Activated CD8-positive, alpha-beta T cell treated with anti-CD3 and anti-CD28 coated beads for 36 hours (primary cell): Measurements from ENCODE around the gene MYDGF. TPM values are rescaled to one million over a fixed set of nuclear protein-coding genes. Genes with fewer than 3 reads are reported as not detected.
"Not testable (repeated sequence)": the region's sequence is repeated elsewhere in the genome, so short reads cannot be mapped to it uniquely, and the experiment has no call there.

Source experiments
- ATAC-seq: fragments of 200-7000 bp; cut with Tn5 transposase; one replicate; pipeline ENCODE4 v1.10.0; 2021; ENCODE audit warnings: mild to moderate bottlenecking, moderate library complexity
- CTCF ChIA-PET: fragments of 350-600 bp; sonication (Branson Sonifier 250); formaldehyde crosslinking; loops from one replicate; lab custom pipeline; 2021; ENCODE audit warnings: antibody characterized with exemption; lab: Charles Lee
- POLR2A ChIA-PET: fragments of 350-600 bp; sonication (Branson Sonifier 250); formaldehyde crosslinking; loops from one replicate; lab custom pipeline; 2021; ENCODE audit warnings: antibody characterized with exemption; lab: Charles Lee
- DNase-seq: peaks from one replicate; pipeline ENCODE4 v3.0.0-alpha.2; 2020
- H3K27ac Mint-ChIP-seq: one replicate; pipeline ENCODE4 v1.8.0; 2021; ENCODE audit warnings: mild to moderate bottlenecking, mixed read lengths
- H3K27me3 Mint-ChIP-seq: one replicate; pipeline ENCODE4 v1.8.0; 2021; ENCODE audit warnings: mixed read lengths
- H3K36me3 Mint-ChIP-seq: one replicate; pipeline ENCODE4 v1.8.0; 2021; ENCODE audit warnings: low read depth, mixed read lengths
- H3K4me1 Mint-ChIP-seq: one replicate; pipeline ENCODE4 v1.8.0; 2021; ENCODE audit warnings: low read depth, mixed read lengths
- H3K4me3 Mint-ChIP-seq: one replicate; pipeline ENCODE4 v1.8.0; 2021; ENCODE audit warnings: mild to moderate bottlenecking, moderate library complexity, mixed read lengths
- H3K9me3 Mint-ChIP-seq: one replicate; pipeline ENCODE4 v1.8.0; 2021; ENCODE audit warnings: mixed read lengths
- intact Hi-C: fragments of 100-400 bp; cut with micrococcal nuclease; formaldehyde crosslinking; loops from one replicate; pipeline ENCODE4 v1.10.0; 2022
- total RNA-seq, 2 experiments: library from RNA; stranded (reverse); gene quantifications; one replicate each; pipeline ENCODE4 v1.2.3, GENCODE V29; 2021
- TF ChIP-seq, protein P1 (sequence below): fragments of 200-600 bp; IDR thresholded peaks from one replicate; pipeline ENCODE4 v1.8.0; 2022; ENCODE audit warnings: antibody characterized with exemption, mild to moderate bottlenecking

The MYDGF gene
- total RNA-seq, 2 experiments from 2014 or later: 58.3 to 62.1 TPM

DNA sequence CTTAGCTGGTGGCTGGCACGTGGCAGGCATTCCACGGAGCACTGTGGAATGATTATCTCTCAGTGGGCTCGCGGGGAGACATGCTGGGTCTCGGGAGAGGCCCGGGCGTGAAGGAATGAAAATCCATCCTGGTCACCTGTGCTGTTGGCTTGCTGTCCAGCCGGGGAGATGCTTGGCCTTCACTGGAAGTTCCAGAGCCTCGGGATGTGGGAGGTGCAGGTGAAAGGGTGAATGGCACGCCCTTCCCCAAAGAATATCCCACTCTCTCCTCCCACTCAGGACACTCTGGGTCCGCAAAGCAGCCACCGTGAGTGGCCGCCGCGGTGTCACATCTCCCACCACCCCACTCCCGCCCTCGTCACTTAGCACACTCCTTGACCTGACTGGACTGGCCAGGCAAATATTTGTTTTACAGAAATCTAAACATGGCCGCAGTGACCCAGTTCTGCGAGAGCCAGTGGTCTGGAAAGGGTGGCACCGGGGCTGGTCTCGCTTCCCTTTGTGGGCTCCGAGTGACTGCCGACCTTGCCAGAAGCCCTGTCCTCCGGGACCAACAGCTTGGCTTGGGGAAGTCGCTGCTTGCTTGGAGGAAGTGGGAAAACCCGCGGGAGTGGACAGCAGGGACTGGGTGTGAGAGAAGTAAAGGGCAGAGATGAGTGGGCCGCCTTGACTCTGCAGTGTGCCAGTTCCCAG is 45.5 kb upstream of the MYDGF start:
- no peak for DNase-seq
- POLR2A ChIA-PET: no interaction called here
- CTCF ChIA-PET: no interaction called here
- Mint-ChIP-seq H3K4me3 (no peak overlapping the region), H3K27me3 (no peaks in the 10 kb centered on the region), H3K4me1 (peaks cover 5% of the 10 kb centered on the region), H3K27ac (no peak overlapping the region), H3K36me3 (peaks cover 26% of the 10 kb centered on the region), H3K9me3 (no peaks in the 10 kb centered on the region)
- TF ChIP-seq, protein P1, sequence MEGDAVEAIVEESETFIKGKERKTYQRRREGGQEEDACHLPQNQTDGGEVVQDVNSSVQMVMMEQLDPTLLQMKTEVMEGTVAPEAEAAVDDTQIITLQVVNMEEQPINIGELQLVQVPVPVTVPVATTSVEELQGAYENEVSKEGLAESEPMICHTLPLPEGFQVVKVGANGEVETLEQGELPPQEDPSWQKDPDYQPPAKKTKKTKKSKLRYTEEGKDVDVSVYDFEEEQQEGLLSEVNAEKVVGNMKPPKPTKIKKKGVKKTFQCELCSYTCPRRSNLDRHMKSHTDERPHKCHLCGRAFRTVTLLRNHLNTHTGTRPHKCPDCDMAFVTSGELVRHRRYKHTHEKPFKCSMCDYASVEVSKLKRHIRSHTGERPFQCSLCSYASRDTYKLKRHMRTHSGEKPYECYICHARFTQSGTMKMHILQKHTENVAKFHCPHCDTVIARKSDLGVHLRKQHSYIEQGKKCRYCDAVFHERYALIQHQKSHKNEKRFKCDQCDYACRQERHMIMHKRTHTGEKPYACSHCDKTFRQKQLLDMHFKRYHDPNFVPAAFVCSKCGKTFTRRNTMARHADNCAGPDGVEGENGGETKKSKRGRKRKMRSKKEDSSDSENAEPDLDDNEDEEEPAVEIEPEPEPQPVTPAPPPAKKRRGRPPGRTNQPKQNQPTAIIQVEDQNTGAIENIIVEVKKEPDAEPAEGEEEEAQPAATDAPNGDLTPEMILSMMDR: no peak
- intact Hi-C loops: no loop called here
- no peak for ATAC-seq

DNA sequence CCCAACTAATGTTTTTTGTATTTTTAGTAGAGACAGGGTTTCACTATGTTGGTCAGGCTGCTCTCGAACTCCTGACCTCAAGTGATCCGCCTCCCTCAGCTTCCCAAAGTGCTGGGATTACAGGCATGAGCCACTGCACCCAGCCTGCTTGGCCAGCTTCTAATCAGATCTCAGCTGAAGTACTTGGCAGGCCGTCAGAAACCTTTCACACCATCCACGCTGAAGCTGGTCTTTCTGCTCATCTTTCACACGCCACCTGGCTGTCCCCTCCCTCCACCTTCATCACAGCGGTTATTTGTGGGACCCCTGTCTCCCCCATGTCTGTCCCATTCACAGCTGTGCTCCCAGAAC is 45.0 kb upstream of the MYDGF start:
- intact Hi-C loops, H3K27ac Mint-ChIP-seq, DNase-seq, ATAC-seq, POLR2A ChIA-PET, H3K4me3 Mint-ChIP-seq, H3K27me3 Mint-ChIP-seq, H3K4me1 Mint-ChIP-seq, H3K9me3 Mint-ChIP-seq: not testable (repeated sequence)
- H3K36me3 Mint-ChIP-seq: peaks cover 24% of the 10 kb centered on the region
- CTCF ChIA-PET: interaction anchor here (0.8 kb wide), 1 partner anchor 148 kb away, joined by 3 read pairs; no protein-coding TSS in a partner anchor

DNA sequence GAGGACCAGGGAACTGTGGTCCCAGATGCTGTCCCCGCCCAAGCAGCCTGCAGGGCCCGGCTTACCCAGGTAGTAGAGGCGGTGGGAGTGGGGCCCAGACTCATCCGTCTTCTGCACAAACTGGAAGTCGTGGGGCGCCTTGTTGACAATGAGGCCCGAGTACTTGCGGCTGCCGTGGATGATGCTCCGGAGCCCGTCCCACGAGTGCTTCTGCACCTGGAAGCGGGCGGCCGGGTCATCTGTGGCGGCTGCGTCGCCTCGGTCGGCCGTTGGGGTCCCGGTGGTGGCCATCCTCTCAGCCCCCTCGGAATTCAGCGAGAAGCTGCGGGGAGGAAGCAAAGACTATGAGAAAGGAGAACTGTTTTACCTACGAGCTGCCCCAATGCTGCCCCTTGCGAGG is 43.9 kb upstream of the MYDGF start:
- ChIA-PET POLR2A (no interaction called here), CTCF (no interaction called here)
- H3K4me1 Mint-ChIP-seq: peaks cover 8% of the 10 kb centered on the region
- no peaks in the 10 kb centered on the region for H3K9me3 Mint-ChIP-seq
- no peak overlapping the region for H3K27ac Mint-ChIP-seq
- H3K4me3 Mint-ChIP-seq: no peak overlapping the region
- no peak for DNase-seq
- peaks cover 29% of the 10 kb centered on the region for H3K36me3 Mint-ChIP-seq
- intact Hi-C loops: no loop called here
- ATAC-seq: no peak
- H3K27me3 Mint-ChIP-seq: no peaks in the 10 kb centered on the region
- TF ChIP-seq, protein P1: no peak

DNA sequence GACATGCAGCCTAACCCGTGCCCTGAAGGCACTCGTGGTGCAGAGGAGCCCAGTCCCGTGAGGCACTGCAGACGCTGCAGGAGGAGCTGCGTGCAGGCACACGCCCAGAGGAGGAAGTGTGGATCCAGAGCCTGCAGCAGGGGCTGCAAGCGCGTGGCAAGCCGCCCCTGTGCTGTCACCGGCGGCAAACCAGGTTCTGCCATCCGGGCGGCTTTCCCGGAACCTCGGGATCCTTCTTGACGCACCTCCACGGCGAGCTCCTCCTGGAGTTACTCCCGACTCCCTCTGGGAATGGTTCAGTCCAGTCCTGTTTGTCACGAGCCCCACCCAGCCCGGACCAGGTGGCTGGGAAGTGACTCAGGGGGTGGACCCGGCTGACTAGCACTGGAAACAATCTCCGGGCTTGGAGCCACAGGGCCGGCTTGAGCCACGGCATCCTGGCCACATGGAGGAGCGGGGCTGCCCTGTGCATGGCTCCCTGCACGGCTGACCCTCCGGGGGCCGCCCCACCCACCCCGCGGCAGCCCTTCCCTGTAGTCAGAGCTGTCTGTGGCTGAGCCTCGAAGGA is 43.3 kb upstream of the MYDGF start:
- peaks cover 9% of the 10 kb centered on the region for H3K4me1 Mint-ChIP-seq
- no peak for ATAC-seq
- H3K9me3 Mint-ChIP-seq: no peaks in the 10 kb centered on the region
- CTCF ChIA-PET: no interaction called here
- intact Hi-C loops: no loop called here
- no peaks in the 10 kb centered on the region for H3K27me3 Mint-ChIP-seq
- H3K36me3 Mint-ChIP-seq: peaks cover 24% of the 10 kb centered on the region
- H3K4me3 Mint-ChIP-seq: no peak overlapping the region
- TF ChIP-seq, protein P1: no peak
- DNase-seq: no peak
- no peak overlapping the region for H3K27ac Mint-ChIP-seq
- POLR2A ChIA-PET: no interaction called here

DNA sequence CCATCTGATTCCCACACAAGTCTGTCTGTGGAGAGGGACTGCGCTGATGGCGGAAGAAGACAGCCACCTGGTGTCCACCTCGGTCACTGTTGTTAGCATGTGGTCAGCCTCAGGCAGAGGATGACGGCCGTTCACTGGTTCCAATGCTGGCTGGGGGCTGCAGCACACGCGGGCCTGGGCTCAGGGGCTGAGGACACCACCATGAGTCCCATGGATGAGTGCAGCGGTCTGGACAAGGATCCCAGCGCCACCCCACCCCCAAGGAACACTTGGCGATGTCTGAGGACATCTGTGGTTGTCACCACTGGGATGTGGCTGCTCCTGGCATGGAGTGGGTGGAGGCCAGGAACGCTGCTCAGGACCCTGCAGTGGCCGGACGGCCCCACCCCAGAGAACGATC is 42.6 kb upstream of the MYDGF start:
- intact Hi-C loops: no loop called here
- no peak overlapping the region for H3K27ac Mint-ChIP-seq
- POLR2A ChIA-PET: interaction anchor here (0.6 kb wide), 1 partner anchor 644 kb away, joined by 3 read pairs; no protein-coding TSS in a partner anchor
- ATAC-seq: no peak
- DNase-seq: no peak
- H3K4me3 Mint-ChIP-seq: no peak overlapping the region
- H3K9me3 Mint-ChIP-seq: no peaks in the 10 kb centered on the region
- H3K36me3 Mint-ChIP-seq: peaks cover 24% of the 10 kb centered on the region
- peaks cover 10% of the 10 kb centered on the region for H3K4me1 Mint-ChIP-seq
- TF ChIP-seq, protein P1: no peak
- CTCF ChIA-PET: interaction anchor here (1.5 kb wide), 1 partner anchor 97 kb away, joined by 4 read pairs; no protein-coding TSS in a partner anchor
- no peaks in the 10 kb centered on the region for H3K27me3 Mint-ChIP-seq
